Tibial artery (tissue), 4 donors: ENCODE measurements around the gene TSHZ1.
"Not testable (repeated sequence)": the region's sequence is repeated elsewhere in the genome, so short reads cannot be mapped to it uniquely, and the experiment has no call there.

Source experiments
- DNase-seq, 2 donors: peaks; one replicate each; pipeline ENCODE4 v3.0.0-alpha.2; 2019
- H3K27ac ChIP-seq, 2 donors: fragments of 200-600 bp; sonication (generic) in 1 of 2; 1 replicate in 1 of 2; 2 replicates in 1 of 2; pipeline ENCODE4 v1.5.1; 2018 to 2019; ENCODE audit warnings: mild to moderate bottlenecking in 1 of 2
- H3K27me3 ChIP-seq, 2 donors: fragments of 200-600 bp; sonication (generic) in 1 of 2; one replicate each; pipeline versions ENCODE4 v1.5.1 to v1.6.0; 2016 to 2019
- H3K36me3 ChIP-seq, 3 donors: fragments of 200-600 bp; sonication (generic) in 2 of 3; one replicate each; pipeline ENCODE4 v1.5.1; 2016 to 2019; ENCODE audit warnings: mild to moderate bottlenecking in 2 of 3
- H3K4me1 ChIP-seq, 4 donors: fragments of 200-600 bp; sonication (generic) in 2 of 4; 1 replicate in 3 of 4; 2 replicates in 1 of 4; pipeline ENCODE4 v1.5.1; 2016 to 2019
- H3K4me3 ChIP-seq, 2 donors: fragments of 200-600 bp; sonication (generic) in 1 of 2; 1 replicate in 1 of 2; 2 replicates in 1 of 2; pipeline ENCODE4 v1.5.1; 2018 to 2019; ENCODE audit warnings: mild to moderate bottlenecking in 2 of 2
- H3K9me3 ChIP-seq, 3 donors: fragments of 200-600 bp; sonication (generic) in 1 of 3; one replicate each; pipeline ENCODE4 v1.5.1; 2016 to 2019
- intact Hi-C: fragments of 100-400 bp; cut with DNase I; formaldehyde crosslinking; loops from one replicate; pipeline ENCODE4 v1.15.0; 2023; ENCODE audit warnings: low total_unique reads
- TF ChIP-seq, protein P1 (sequence below), 2 experiments: fragments of 200-600 bp in 1 of 2; fragments of 450-650 bp in 1 of 2; IDR thresholded peaks; one replicate each; pipeline ENCODE4 v1.5.1; 2017 to 2019; ENCODE audit warnings: antibody characterized with exemption in 2 of 2, mild to moderate bottlenecking in 1 of 2, moderate library complexity in 1 of 2

TSHZ1 gene

DNA sequence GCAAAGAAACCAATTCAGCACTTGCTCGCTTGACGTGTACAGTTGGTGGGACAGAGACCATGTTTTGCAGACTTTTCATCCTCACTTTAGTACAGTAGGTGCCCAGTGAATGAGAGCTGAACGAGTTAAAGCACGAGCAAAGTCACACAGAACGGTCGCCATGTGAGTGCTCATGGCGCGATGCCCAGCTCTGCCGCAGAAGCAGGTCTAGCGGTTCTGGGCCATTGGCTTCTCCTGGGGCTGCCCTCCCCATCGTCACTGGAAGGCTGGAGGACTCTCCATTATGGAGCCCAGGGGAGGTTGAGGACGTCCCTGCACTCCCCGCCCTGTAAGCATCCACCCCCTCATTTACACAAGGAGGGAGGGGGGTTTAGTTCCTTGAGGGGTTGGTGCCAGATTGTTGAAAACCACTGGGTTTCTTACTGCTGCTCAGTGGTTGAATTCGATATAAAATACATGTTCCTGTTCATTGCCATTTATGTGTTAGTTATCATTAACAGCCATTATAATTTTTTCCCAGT is 26.6 kb upstream of the TSHZ1 start:
- no peaks in the 10 kb centered on the region for H3K4me1 ChIP-seq
- no peak overlapping the region for H3K4me3 ChIP-seq
- intact Hi-C loops, result no loop called here
- H3K36me3 ChIP-seq, result no peaks in the 10 kb centered on the region
- peaks cover 0 to 7% (median 4%) of the 10 kb centered on the region in 3 donors for H3K9me3 ChIP-seq
- no peak for DNase-seq
- H3K27me3 ChIP-seq, result no peaks in the 10 kb centered on the region
- H3K27ac ChIP-seq, result no peak overlapping the region
- TF ChIP-seq, protein P1, sequence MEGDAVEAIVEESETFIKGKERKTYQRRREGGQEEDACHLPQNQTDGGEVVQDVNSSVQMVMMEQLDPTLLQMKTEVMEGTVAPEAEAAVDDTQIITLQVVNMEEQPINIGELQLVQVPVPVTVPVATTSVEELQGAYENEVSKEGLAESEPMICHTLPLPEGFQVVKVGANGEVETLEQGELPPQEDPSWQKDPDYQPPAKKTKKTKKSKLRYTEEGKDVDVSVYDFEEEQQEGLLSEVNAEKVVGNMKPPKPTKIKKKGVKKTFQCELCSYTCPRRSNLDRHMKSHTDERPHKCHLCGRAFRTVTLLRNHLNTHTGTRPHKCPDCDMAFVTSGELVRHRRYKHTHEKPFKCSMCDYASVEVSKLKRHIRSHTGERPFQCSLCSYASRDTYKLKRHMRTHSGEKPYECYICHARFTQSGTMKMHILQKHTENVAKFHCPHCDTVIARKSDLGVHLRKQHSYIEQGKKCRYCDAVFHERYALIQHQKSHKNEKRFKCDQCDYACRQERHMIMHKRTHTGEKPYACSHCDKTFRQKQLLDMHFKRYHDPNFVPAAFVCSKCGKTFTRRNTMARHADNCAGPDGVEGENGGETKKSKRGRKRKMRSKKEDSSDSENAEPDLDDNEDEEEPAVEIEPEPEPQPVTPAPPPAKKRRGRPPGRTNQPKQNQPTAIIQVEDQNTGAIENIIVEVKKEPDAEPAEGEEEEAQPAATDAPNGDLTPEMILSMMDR (IDR thresholded peaks at IDR 0.05), result no peak

DNA sequence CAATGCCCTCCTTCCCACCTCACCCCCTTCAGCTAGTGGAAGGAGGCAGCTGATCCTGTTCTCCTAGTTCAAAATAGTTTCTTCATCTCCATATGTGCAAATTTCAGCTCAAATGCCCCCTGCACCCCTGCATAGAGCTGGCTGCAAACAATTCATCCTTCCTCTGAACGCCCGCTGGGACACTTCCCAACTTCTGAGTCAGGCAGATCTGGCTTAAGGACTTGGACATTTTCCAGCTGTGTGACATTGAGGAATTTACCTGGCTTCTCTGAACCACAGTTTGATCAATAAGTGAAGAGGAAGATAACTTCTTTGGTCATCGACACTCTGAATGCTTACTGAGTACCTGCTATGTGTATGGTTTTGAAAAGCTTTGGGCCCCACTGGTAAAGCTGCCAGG is 25.1 kb upstream of the TSHZ1 start:
- intact Hi-C loops, result no loop called here
- H3K4me1 ChIP-seq, result no peaks in the 10 kb centered on the region
- peaks cover 0 to 7% (median 4%) of the 10 kb centered on the region in 3 donors for H3K9me3 ChIP-seq
- no peaks in the 10 kb centered on the region for H3K27me3 ChIP-seq
- H3K36me3 ChIP-seq, result peaks cover 0 to 5% (median 0%) of the 10 kb centered on the region in 3 donors
- no peak overlapping the region for H3K27ac ChIP-seq
- no peak overlapping the region for H3K4me3 ChIP-seq
- TF ChIP-seq, protein P1 (IDR thresholded peaks at IDR 0.05), result no peak
- no peak for DNase-seq

DNA sequence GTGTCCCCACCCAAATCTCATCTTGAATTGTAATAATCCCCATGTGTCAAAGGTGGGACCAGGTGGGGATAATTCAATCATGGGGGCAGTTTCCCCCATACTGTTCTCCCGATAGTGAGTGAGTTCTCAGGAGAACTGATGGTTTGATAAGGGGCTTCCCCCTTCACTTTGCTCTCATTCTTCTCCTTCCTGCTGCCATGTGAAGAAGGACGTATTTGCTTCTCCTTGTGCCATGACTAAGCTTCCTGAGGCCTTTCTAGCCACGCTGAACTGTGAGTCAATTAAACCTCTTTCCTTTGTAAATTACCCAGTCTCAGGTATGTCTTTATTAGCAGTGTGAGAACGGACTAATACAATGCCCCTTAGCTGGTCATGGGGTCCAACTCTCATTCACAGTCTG is 22.9 kb upstream of the TSHZ1 start:
- DNase-seq, H3K36me3 ChIP-seq, H3K27me3 ChIP-seq, H3K4me1 ChIP-seq, H3K27ac ChIP-seq, H3K4me3 ChIP-seq, intact Hi-C loops, H3K9me3 ChIP-seq: not testable (repeated sequence)

DNA sequence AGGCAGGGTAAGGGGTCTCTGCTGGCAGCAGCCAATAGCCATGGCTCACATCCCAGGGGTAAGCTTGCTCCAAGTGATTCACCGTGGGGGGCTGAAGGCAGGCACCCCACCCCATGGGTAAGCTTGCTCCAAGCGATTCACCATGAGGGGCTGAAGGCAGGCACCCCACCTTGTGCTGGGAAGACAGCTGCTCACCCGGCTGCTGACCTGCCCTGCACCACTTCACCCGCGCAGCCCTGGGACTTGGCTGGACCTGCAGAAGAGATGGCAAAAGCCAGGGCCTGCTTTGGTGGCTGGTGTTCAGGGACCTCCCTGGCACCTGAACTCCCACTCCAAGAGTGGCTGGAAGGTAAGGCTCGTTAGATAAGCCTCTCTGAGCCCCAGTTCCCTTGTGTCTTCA is 20.9 kb upstream of the TSHZ1 start:
- Histone ChIP-seq H3K4me3 (no peak overlapping the region), H3K27ac (no peak overlapping the region), H3K4me1 (no peaks in the 10 kb centered on the region), H3K27me3 (no peaks in the 10 kb centered on the region), H3K9me3 (no peaks in the 10 kb centered on the region), H3K36me3 (peaks cover 0 to 6% (median 0%) of the 10 kb centered on the region in 3 donors)
- TF ChIP-seq, protein P1 (IDR thresholded peaks at IDR 0.05), result no peak
- intact Hi-C loops, result no loop called here
- DNase-seq, result no peak

DNA sequence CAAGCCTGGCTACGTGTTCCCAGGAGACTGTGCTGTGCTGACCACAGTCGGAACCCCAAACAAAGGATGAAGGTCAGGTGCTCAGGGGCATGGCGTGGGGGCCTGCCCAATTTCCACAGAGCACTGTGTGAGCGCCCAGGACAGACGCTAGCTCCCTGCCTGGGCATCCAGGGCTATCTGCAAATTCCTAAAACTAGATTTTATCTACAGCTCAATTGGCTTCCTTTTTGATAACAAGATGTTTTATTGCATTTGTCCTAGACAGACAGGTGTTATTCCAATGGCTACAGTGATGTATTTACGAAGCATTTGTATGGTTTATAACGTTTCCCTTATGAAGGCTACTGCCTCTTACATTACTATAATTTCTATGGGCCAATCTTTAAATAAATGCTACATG is 17.7 kb upstream of the TSHZ1 start:
- no peaks in the 10 kb centered on the region for H3K4me1 ChIP-seq
- no peak for DNase-seq
- H3K27ac ChIP-seq, result no peak overlapping the region
- H3K27me3 ChIP-seq, result no peaks in the 10 kb centered on the region
- intact Hi-C loops, result no loop called here
- peaks cover 0 to 6% (median 0%) of the 10 kb centered on the region in 3 donors for H3K36me3 ChIP-seq
- no peak overlapping the region for H3K4me3 ChIP-seq
- no peaks in the 10 kb centered on the region for H3K9me3 ChIP-seq
- TF ChIP-seq, protein P1 (IDR thresholded peaks at IDR 0.05), result no peak

DNA sequence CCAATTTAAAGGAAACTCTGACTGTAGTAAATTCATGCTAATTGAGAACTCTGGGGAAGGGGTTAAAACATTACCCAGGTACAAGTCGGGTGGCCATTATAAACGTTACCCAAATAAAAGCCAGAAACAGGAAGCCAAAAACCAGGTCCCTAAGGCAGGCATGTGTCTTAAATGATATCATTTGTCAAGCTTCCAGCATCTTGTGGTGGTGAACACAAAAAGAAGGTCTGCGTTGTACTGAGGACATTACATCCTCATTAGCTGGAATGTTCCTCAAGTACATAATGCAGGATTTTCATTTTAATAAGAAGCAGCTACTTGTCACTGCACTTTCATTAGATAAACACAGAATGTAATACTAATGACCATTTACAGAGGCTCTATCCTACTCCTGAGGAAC is 12.6 kb upstream of the TSHZ1 start:
- intact Hi-C loops, result no loop called here
- Histone ChIP-seq H3K27ac (no peak overlapping the region), H3K9me3 (no peaks in the 10 kb centered on the region), H3K27me3 (no peaks in the 10 kb centered on the region), H3K4me1 (peaks cover 0 to 20% (median 4%) of the 10 kb centered on the region in 4 donors), H3K36me3 (peaks cover 0 to 10% (median 0%) of the 10 kb centered on the region in 3 donors), H3K4me3 (no peak overlapping the region)
- DNase-seq, result no peak
- TF ChIP-seq, protein P1 (IDR thresholded peaks at IDR 0.05), result no peak
